ENCODE measurements around the gene ACTRT3. TPM values are rescaled to one million over a fixed set of nuclear protein-coding genes. Genes with fewer than 3 reads are reported as not detected.

ACTRT3 gene
- total and polyA plus RNA-seq, 2 of the 13 experiments (the other 11 are each of a cell fraction or from before 2014, with no cell fraction given): 0.42 to 0.97 TPM

DNA sequence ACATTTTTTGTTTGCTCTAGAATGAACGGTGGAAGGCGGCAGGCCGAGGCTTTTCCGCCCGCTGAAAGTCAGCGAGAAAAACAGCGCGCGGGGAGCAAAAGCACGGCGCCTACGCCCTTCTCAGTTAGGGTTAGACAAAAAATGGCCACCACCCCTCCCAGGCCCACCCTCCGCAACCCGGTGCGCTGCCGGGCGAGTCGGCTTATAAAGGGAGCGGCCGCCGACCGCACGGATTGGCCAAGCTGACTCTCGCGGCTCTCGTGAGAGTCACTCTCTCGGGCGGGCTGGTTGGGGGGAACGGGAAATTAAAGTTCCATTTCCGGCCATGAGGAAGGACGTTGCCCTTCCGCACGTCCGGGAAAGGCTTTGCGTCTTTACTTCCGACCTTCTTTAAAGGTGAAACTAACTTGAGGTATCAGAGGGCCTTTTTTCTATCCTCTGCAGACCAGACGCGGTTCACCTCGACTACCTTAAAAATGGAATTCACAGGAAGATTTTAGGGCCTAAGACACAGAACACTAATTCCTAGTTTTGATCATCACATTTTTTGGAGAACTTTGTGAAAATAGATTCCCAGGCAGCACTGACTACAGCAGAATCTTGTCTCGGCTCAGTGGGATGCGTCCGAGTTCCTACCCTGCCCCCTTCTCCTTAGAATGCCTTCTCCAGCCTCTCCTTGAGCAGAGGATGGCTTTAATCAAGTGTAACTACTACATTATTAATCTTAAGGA, 4.3 kb downstream of the ACTRT3 start, which contains the start of gene TERC (continued):
- TF ChIP-seq ZNF597 (CRISPR knock-in tag; IDR thresholded peaks at IDR 0.05): no peak
- TF ChIP-seq ZSCAN20 (CRISPR knock-in tag; IDR thresholded peaks at IDR 0.05; ENCODE audit: borderline replicate concordance): no peak
- TF ChIP-seq ZBTB8A (CRISPR knock-in tag; IDR thresholded peaks at IDR 0.05; ENCODE audit: borderline replicate concordance, low read depth): no peak
- TF ChIP-seq ZNF792 (CRISPR knock-in tag; IDR thresholded peaks at IDR 0.05): 0 out of 2 replicates have a peak, but pooled peaks have one; percentile 20
- TF ChIP-seq, protein P1, sequence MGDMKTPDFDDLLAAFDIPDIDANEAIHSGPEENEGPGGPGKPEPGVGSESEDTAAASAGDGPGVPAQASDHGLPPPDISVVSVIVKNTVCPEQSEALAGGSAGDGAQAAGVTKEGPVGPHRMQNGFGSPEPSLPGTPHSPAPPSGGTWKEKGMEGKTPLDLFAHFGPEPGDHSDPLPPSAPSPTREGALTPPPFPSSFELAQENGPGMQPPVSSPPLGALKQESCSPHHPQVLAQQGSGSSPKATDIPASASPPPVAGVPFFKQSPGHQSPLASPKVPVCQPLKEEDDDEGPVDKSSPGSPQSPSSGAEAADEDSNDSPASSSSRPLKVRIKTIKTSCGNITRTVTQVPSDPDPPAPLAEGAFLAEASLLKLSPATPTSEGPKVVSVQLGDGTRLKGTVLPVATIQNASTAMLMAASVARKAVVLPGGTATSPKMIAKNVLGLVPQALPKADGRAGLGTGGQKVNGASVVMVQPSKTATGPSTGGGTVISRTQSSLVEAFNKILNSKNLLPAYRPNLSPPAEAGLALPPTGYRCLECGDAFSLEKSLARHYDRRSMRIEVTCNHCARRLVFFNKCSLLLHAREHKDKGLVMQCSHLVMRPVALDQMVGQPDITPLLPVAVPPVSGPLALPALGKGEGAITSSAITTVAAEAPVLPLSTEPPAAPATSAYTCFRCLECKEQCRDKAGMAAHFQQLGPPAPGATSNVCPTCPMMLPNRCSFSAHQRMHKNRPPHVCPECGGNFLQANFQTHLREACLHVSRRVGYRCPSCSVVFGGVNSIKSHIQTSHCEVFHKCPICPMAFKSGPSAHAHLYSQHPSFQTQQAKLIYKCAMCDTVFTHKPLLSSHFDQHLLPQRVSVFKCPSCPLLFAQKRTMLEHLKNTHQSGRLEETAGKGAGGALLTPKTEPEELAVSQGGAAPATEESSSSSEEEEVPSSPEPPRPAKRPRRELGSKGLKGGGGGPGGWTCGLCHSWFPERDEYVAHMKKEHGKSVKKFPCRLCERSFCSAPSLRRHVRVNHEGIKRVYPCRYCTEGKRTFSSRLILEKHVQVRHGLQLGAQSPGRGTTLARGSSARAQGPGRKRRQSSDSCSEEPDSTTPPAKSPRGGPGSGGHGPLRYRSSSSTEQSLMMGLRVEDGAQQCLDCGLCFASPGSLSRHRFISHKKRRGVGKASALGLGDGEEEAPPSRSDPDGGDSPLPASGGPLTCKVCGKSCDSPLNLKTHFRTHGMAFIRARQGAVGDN (CRISPR knock-in tag; IDR thresholded peaks at IDR 0.05): peak; percentile 67
- TF ChIP-seq ZNF331 (CRISPR knock-in tag; IDR thresholded peaks at IDR 0.05): no peak
- no peak for TF ChIP-seq ZNF251 (CRISPR knock-in tag; IDR thresholded peaks at IDR 0.05)
- TF ChIP-seq YY1 (IDR thresholded peaks at IDR 0.05; ENCODE audit: insufficient read depth, insufficient replicate concordance, low read depth, low read length): peak; percentile 82
- TF ChIP-seq SMYD3 (CRISPR knock-in tag; IDR thresholded peaks at IDR 0.05): no peak
- peak; percentile 16; the same call in 1 of the 2 replicates for TF ChIP-seq SALL1 (CRISPR knock-in tag; IDR thresholded peaks at IDR 0.05)
- TF ChIP-seq, protein P2, sequence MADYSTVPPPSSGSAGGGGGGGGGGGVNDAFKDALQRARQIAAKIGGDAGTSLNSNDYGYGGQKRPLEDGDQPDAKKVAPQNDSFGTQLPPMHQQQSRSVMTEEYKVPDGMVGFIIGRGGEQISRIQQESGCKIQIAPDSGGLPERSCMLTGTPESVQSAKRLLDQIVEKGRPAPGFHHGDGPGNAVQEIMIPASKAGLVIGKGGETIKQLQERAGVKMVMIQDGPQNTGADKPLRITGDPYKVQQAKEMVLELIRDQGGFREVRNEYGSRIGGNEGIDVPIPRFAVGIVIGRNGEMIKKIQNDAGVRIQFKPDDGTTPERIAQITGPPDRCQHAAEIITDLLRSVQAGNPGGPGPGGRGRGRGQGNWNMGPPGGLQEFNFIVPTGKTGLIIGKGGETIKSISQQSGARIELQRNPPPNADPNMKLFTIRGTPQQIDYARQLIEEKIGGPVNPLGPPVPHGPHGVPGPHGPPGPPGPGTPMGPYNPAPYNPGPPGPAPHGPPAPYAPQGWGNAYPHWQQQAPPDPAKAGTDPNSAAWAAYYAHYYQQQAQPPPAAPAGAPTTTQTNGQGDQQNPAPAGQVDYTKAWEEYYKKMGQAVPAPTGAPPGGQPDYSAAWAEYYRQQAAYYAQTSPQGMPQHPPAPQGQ (CRISPR knock-in tag; IDR thresholded peaks at IDR 0.05; ENCODE audit: borderline replicate concordance): no peak
- no peak for TF ChIP-seq ZNF207 (IDR thresholded peaks at IDR 0.05; ENCODE audit: borderline replicate concordance)
- TF ChIP-seq, protein P3, sequence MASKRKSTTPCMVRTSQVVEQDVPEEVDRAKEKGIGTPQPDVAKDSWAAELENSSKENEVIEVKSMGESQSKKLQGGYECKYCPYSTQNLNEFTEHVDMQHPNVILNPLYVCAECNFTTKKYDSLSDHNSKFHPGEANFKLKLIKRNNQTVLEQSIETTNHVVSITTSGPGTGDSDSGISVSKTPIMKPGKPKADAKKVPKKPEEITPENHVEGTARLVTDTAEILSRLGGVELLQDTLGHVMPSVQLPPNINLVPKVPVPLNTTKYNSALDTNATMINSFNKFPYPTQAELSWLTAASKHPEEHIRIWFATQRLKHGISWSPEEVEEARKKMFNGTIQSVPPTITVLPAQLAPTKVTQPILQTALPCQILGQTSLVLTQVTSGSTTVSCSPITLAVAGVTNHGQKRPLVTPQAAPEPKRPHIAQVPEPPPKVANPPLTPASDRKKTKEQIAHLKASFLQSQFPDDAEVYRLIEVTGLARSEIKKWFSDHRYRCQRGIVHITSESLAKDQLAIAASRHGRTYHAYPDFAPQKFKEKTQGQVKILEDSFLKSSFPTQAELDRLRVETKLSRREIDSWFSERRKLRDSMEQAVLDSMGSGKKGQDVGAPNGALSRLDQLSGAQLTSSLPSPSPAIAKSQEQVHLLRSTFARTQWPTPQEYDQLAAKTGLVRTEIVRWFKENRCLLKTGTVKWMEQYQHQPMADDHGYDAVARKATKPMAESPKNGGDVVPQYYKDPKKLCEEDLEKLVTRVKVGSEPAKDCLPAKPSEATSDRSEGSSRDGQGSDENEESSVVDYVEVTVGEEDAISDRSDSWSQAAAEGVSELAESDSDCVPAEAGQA (IDR thresholded peaks at IDR 0.05; ENCODE audit: low read depth): 0 out of 2 replicates have a peak, but pooled peaks have one; percentile 24
- TF ChIP-seq, protein P3 (CRISPR knock-in tag; IDR thresholded peaks at IDR 0.05; ENCODE audit: borderline replicate concordance): no peak
- TF ChIP-seq ZNF607 (CRISPR knock-in tag; IDR thresholded peaks at IDR 0.05; ENCODE audit: borderline replicate concordance): 0 out of 2 replicates have a peak, but pooled peaks have one; percentile 7
- no peak for TF ChIP-seq ZNF121 (CRISPR knock-in tag; IDR thresholded peaks at IDR 0.05)
